ENCODE measurements around the gene ZCCHC24.

Gene ZCCHC24

DNA sequence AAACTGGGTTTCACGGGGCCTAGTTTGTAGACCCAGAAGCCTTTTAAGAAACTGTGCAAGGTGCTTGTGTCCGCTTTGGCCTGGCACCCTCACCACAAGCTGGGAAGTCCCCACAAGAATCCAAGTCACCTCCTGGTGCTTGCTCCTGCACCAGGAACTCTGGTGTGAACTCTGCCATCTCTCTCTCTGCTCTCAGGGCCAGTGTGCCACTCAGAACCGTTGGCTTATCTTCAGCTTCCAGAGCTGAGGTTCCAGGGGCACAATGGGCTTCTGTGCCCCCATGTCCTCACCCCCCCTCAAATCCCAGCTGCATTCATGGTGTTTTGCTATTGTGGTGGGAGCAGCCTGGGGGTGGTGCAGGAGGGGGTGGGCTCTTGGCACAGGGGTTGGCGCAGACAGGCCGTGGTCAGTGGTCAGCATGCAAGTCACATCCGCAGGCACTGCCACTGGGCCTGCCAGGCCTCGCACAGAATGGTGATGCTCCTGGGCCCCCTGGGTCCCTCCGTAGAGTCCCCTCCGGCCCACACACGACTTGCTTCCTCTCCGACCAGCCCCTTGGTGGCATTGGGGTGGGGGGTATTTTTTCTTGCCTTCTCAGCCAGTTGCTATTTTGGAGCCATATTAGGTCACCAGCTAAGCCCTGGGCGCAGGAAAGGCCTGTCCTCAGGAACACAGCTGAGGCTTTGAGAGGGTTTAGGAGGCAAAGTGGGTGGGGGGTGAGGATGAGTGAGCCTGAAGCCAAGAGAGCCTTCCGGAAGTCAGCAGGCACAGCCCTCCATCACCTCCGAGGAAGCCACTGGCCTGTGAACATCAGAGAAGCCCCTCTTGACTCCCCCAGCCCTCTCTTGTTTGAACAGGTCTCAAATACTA is 3.0 kb downstream of the ZCCHC24 start:
- Histone ChIP-seq H3K36me3 (no peaks in the 10 kb centered on the region), H3K9me3 (no peaks in the 10 kb centered on the region), H3K4me3 (ENCODE audit: low read depth in 1 of 2, low read length in 1 of 2) (no peak overlapping the region), H3K27ac (no peak overlapping the region), H3K4me1 (ENCODE audit: control insufficient read depth in 1 of 2, insufficient read depth in 1 of 2, low read depth in 1 of 2, low read length in 1 of 2) (peaks cover 19 to 28% of the 10 kb centered on the region in 2 experiments), H3K27me3 (peaks cover 93% of the 10 kb centered on the region)
- TF ChIP-seq, protein P1, sequence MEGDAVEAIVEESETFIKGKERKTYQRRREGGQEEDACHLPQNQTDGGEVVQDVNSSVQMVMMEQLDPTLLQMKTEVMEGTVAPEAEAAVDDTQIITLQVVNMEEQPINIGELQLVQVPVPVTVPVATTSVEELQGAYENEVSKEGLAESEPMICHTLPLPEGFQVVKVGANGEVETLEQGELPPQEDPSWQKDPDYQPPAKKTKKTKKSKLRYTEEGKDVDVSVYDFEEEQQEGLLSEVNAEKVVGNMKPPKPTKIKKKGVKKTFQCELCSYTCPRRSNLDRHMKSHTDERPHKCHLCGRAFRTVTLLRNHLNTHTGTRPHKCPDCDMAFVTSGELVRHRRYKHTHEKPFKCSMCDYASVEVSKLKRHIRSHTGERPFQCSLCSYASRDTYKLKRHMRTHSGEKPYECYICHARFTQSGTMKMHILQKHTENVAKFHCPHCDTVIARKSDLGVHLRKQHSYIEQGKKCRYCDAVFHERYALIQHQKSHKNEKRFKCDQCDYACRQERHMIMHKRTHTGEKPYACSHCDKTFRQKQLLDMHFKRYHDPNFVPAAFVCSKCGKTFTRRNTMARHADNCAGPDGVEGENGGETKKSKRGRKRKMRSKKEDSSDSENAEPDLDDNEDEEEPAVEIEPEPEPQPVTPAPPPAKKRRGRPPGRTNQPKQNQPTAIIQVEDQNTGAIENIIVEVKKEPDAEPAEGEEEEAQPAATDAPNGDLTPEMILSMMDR (IDR thresholded peaks at IDR 0.05), result no peak

DNA sequence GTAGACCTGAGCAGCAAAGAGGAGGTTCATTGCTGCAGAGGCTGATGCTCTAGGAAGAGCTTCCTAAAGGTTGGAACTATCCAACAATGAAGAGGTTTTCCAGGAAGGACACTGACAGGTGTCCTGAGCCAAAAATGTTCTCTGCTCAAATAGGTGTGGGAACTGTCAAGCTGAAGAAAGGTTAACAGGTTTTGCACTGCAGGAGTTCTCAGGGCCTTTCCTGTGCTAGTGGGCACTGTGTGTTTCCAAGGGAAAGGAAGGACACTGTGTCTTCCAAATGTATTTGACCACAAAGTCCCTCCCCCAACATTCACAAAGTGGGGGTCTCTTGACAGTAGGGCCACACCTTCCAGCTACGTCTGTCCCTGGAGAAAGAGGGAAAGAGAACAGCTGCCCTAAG is 4.0 kb downstream of the ZCCHC24 start:
- TF ChIP-seq, protein P1 (IDR thresholded peaks at IDR 0.05), result no peak
- Histone ChIP-seq H3K27me3 (peaks cover 84% of the 10 kb centered on the region), H3K27ac (no peak overlapping the region), H3K4me1 (ENCODE audit: control insufficient read depth in 1 of 2, insufficient read depth in 1 of 2, low read depth in 1 of 2, low read length in 1 of 2) (peaks cover 19 to 24% of the 10 kb centered on the region in 2 experiments), H3K4me3 (ENCODE audit: low read depth in 1 of 2, low read length in 1 of 2) (no peak overlapping the region), H3K36me3 (no peaks in the 10 kb centered on the region), H3K9me3 (no peaks in the 10 kb centered on the region)

DNA sequence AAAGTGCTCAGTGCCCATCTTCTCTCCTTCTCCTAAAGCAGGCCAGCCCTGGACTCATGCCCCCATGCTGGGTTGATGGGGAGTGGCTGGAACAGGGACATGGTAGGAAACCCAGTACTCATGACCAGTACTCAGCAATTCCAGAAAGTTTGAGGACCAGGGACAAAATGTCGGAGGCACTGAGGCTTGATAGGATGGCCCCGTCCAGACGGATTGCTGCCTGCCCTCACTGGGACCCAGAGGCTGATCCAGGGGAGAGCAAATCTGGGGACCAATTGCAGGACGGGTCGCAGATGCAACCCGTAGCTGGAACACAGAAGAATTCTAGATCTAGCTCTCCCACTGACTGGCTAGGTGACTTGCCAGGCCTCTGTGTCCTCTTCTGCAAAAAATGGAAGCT is 5.1 kb downstream of the ZCCHC24 start:
- no peaks in the 10 kb centered on the region for H3K9me3 ChIP-seq
- no peak overlapping the region for H3K4me3 ChIP-seq (ENCODE audit: low read depth in 1 of 2, low read length in 1 of 2)
- TF ChIP-seq, protein P1 (IDR thresholded peaks at IDR 0.05), result no peak
- no peak overlapping the region for H3K27ac ChIP-seq
- H3K27me3 ChIP-seq, result peaks cover 75% of the 10 kb centered on the region
- H3K36me3 ChIP-seq, result no peaks in the 10 kb centered on the region
- H3K4me1 ChIP-seq (ENCODE audit: control insufficient read depth in 1 of 2, insufficient read depth in 1 of 2, low read depth in 1 of 2, low read length in 1 of 2), result peaks cover 13 to 17% of the 10 kb centered on the region in 2 experiments

GRCh38 chr10:79438699-79439085 is 6.7 kb downstream of the ZCCHC24 start:
- TF ChIP-seq, protein P1 (IDR thresholded peaks at IDR 0.05), result no peak
- no peak overlapping the region for H3K4me3 ChIP-seq (ENCODE audit: low read depth in 1 of 2, low read length in 1 of 2)
- no peaks in the 10 kb centered on the region for H3K36me3 ChIP-seq

GRCh38 chr10:79438021-79438698 is 7.3 kb downstream of the ZCCHC24 start:
- no peaks in the 10 kb centered on the region for H3K4me1 ChIP-seq (ENCODE audit: control insufficient read depth in 1 of 2, insufficient read depth in 1 of 2, low read depth in 1 of 2, low read length in 1 of 2)
- no peaks in the 10 kb centered on the region for H3K36me3 ChIP-seq
- no peak overlapping the region for H3K4me3 ChIP-seq (ENCODE audit: low read depth in 1 of 2, low read length in 1 of 2)
- H3K27me3 ChIP-seq, result peaks cover 54% of the 10 kb centered on the region
- TF ChIP-seq, protein P1 (IDR thresholded peaks at IDR 0.05), result no peak
- no peaks in the 10 kb centered on the region for H3K9me3 ChIP-seq
- no peak overlapping the region for H3K27ac ChIP-seq

More at GRCh38 chr10:79438699-79439085, 6.7 kb downstream of the ZCCHC24 start:
- Histone ChIP-seq H3K27me3 (peaks cover 60% of the 10 kb centered on the region), H3K4me1 (ENCODE audit: control insufficient read depth in 1 of 2, insufficient read depth in 1 of 2, low read depth in 1 of 2, low read length in 1 of 2) (peaks cover 1 to 3% of the 10 kb centered on the region in 2 experiments), H3K9me3 (no peaks in the 10 kb centered on the region), H3K27ac (no peak overlapping the region)
